Neuronal stem cell (in vitro differentiated cells): ENCODE results near the gene KDM3B.

ENCODE experiments used
- DNase-seq: peaks from one replicate; pipeline ENCODE4 v3.0.0-alpha.2; 2013; ENCODE audit warnings: low spot score
- H2AFZ ChIP-seq: one replicate; pipeline ENCODE4 v1.6.1; 2013; ENCODE audit warnings: mild to moderate bottlenecking, low read length, inconsistent platforms
- H2AK5ac ChIP-seq: 2 replicates; pipeline ENCODE4 v1.6.1; 2013; ENCODE audit warnings: low read depth, mild to moderate bottlenecking, inconsistent platforms, low read length, moderate library complexity, mixed read lengths
- H2BK120ac ChIP-seq: 2 replicates; pipeline ENCODE4 v1.6.1; 2013; ENCODE audit warnings: low read depth, mild to moderate bottlenecking, inconsistent platforms, low read length, moderate library complexity, mixed read lengths
- H2BK12ac ChIP-seq: one replicate; pipeline ENCODE4 v1.6.1; 2013; ENCODE audit warnings: low read length, inconsistent platforms
- H2BK15ac ChIP-seq: 2 replicates; pipeline ENCODE4 v1.6.1; 2013; ENCODE audit warnings: mild to moderate bottlenecking, low read length, inconsistent platforms, mixed read lengths
- H2BK5ac ChIP-seq: one replicate; pipeline ENCODE4 v1.6.1; 2013; ENCODE audit warnings: inconsistent platforms, mild to moderate bottlenecking, low read length, moderate library complexity
- H3K14ac ChIP-seq: one replicate; pipeline ENCODE4 v1.6.1; 2013; ENCODE audit warnings: low read length, inconsistent platforms
- H3K18ac ChIP-seq: 2 replicates; pipeline ENCODE4 v1.6.1; 2013; ENCODE audit warnings: low read length, inconsistent platforms
- H3K23ac ChIP-seq: 2 replicates; pipeline ENCODE4 v1.6.1; 2013; ENCODE audit warnings: low read depth, mild to moderate bottlenecking, mixed read lengths, low read length, inconsistent platforms; ENCODE audit not compliant: poor library complexity
- H3K27ac ChIP-seq: replicated peaks from 3 replicates; pipeline ENCODE4 v1.5.1; 2013; ENCODE audit warnings: low read length, inconsistent platforms
- H3K27me3 ChIP-seq, 3 experiments: 2 replicates each; pipeline ENCODE4 v1.6.1; 2013; ENCODE audit warnings: low read length in 3 of 3, mild to moderate bottlenecking in 2 of 3, inconsistent platforms in 1 of 3, low read depth in 1 of 3, mixed read lengths in 1 of 3, moderate library complexity in 1 of 3; ENCODE audit not compliant: control insufficient read depth in 3 of 3, insufficient read depth in 3 of 3
- H3K36me3 ChIP-seq, 2 donors: replicated peaks in 1 of 2; 2 replicates each; pipeline ENCODE4 v1.6.1; 2013; ENCODE audit warnings: low read length in 2 of 2; ENCODE audit not compliant: control insufficient read depth in 2 of 2, insufficient read depth in 2 of 2
- H3K4ac ChIP-seq: 2 replicates; pipeline ENCODE4 v1.6.1; 2013; ENCODE audit warnings: inconsistent platforms, mild to moderate bottlenecking, low read length, moderate library complexity
- H3K4me1 ChIP-seq, 2 donors: 1 replicate in 1 of 2; 2 replicates in 1 of 2; pipeline ENCODE4 v1.6.1; 2013; ENCODE audit warnings: low read length in 2 of 2, low read depth in 1 of 2; ENCODE audit not compliant: control insufficient read depth in 2 of 2, insufficient read depth in 1 of 2
- H3K4me2 ChIP-seq: one replicate; pipeline ENCODE4 v1.6.1; 2013; ENCODE audit warnings: mild to moderate bottlenecking, low read length, inconsistent platforms; ENCODE audit not compliant: insufficient read depth, poor library complexity, severe bottlenecking
- H3K4me3 ChIP-seq, 2 donors: 2 replicates each; pipeline ENCODE4 v1.5.1; 2013; ENCODE audit warnings: low read length in 2 of 2, mild to moderate bottlenecking in 2 of 2, inconsistent platforms in 1 of 2, moderate library complexity in 1 of 2
- H3K79me1 ChIP-seq: one replicate; pipeline ENCODE4 v1.6.1; 2013; ENCODE audit warnings: low read depth, mild to moderate bottlenecking, inconsistent platforms, low read length, moderate library complexity
- H3K9ac ChIP-seq: one replicate; pipeline ENCODE4 v1.6.1; 2013; ENCODE audit warnings: mild to moderate bottlenecking, low read depth, low read length, inconsistent platforms; ENCODE audit not compliant: poor library complexity
- H3K9me3 ChIP-seq, 2 donors: replicated peaks in 1 of 2; 2 replicates each; pipeline versions ENCODE3 to v1.6.1; 2013; ENCODE audit warnings: low read length in 2 of 2, mild to moderate bottlenecking in 2 of 2, inconsistent platforms in 1 of 2, low read depth in 1 of 2, mixed read lengths in 1 of 2, moderate library complexity in 1 of 2; ENCODE audit not compliant: control insufficient read depth in 2 of 2, insufficient read depth in 1 of 2
- H4K8ac ChIP-seq: one replicate; pipeline ENCODE4 v1.6.1; 2013; ENCODE audit warnings: low read depth, mild to moderate bottlenecking, inconsistent platforms, low read length, moderate library complexity
- H4K91ac ChIP-seq: one replicate; pipeline ENCODE4 v1.6.1; 2013; ENCODE audit warnings: low read length, low read depth, mild to moderate bottlenecking, inconsistent platforms; ENCODE audit not compliant: poor library complexity
- WGBS, 2 donors: extraction: QIAGEN DNeasy Blood & Tissue Kit; methylation state at CpG; one replicate each; pipeline ENCODE4 v1.1.7; 2013; ENCODE audit warnings: missing lambda C conversion rate in 2 of 2, mixed read lengths in 1 of 2; ENCODE audit not compliant: insufficient read length in 2 of 2, insufficient replicate concordance in 1 of 2; ENCODE audit errors: extremely low coverage in 2 of 2; 5-methylcytosine and 5-hydroxymethylcytosine counted together

The KDM3B gene

DNA sequence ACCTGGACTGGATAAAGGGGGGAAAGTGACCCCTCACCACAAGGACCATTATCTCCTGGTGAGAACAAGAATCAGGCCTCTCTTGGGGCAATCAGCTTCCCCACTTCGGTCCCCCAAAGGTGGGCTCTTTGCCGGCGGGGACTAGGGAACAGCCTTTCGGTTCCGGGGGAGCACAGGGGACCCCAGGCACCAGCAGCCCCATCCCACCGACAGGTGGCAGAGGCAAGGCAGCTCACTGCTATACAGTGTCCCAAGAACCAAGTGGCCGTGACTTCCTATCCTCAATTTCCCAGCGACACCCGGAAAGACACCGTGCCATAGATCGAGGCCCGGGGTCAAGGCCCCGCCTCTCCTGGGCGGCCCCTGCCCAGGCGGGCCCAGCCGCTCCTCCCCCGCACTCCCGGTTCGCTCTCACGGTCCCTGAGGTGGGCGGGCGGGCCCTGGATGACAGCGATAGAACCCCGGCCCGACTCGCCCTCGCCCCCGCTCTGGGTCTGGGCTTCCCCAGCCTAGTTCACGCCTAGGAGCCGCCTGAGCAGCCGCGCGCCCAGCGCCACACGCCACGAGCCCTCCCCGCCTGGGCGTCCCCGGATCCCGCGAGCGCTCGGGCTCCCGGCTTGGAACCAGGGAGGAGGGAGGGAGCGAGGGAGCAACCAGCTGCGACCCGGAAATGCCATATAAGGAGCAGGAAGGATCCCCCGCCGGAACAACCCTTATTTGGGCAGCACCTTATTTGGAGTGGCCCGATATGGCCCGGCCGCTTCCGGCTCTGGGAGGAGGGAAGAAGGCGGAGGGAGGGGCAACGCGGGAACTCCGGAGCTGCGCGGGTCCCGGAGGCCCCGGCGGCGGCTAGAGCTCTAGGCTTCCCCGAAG lies 112.1 kb downstream of the KDM3B start:
- WGBS, 2 donors: no CpG with 5 or more reads among the region's 64 CpGs
- Histone ChIP-seq H3K4me2 (peak overlapping the region; percentile 93), H3K14ac (peak overlapping the region; percentile 91)

GRCh38 chr5:138465261-138466124 lies 113.0 kb downstream of the KDM3B start, which contains the start of gene EGR1:
Gene EGR1, plus strand, starts transcription at chr5:138465479. Its CDS starts 283 bp downstream, at chr5:138465762.
- H3K23ac ChIP-seq: peak within 1 kb of the TSS; percentile 94

More for the DNA sequence above, 112.1 kb downstream of the KDM3B start:
- peak overlapping the region; percentile 100 for H3K18ac ChIP-seq
- peak overlapping the region; percentile 89 to 95 for H3K4me3 ChIP-seq
- H2BK120ac ChIP-seq: no peak overlapping the region
- H3K9ac ChIP-seq: peak overlapping the region; percentile 97
- H3K9me3 ChIP-seq: no peaks in the 10 kb centered on the region
- peak overlapping the region; percentile 81 for H4K91ac ChIP-seq
- H2BK5ac ChIP-seq: peak overlapping the region; percentile 96
- no peak overlapping the region for H2AK5ac ChIP-seq
- H3K36me3 ChIP-seq: peaks cover 15 to 31% of the 10 kb centered on the region in 2 donors
- peak overlapping the region; percentile 6 for H2BK12ac ChIP-seq
- peak overlapping the region; percentile 87 for H3K27ac ChIP-seq
- no peak overlapping the region for H3K4ac ChIP-seq
- H3K4me1 ChIP-seq: peaks cover 15 to 30% of the 10 kb centered on the region in 2 donors
- H4K8ac ChIP-seq: no peak overlapping the region
- peaks cover 13% of the 10 kb centered on the region for H3K79me1 ChIP-seq
- H2BK15ac ChIP-seq: peak overlapping the region; percentile 93
- H2AFZ ChIP-seq: peak overlapping the region; percentile 100
- peak; percentile 100 for DNase-seq
- H3K23ac ChIP-seq: peak overlapping the region; percentile 94
- H3K27me3 ChIP-seq: peaks cover 0 to 17% (median 2%) of the 10 kb centered on the region in 3 experiments

DNA sequence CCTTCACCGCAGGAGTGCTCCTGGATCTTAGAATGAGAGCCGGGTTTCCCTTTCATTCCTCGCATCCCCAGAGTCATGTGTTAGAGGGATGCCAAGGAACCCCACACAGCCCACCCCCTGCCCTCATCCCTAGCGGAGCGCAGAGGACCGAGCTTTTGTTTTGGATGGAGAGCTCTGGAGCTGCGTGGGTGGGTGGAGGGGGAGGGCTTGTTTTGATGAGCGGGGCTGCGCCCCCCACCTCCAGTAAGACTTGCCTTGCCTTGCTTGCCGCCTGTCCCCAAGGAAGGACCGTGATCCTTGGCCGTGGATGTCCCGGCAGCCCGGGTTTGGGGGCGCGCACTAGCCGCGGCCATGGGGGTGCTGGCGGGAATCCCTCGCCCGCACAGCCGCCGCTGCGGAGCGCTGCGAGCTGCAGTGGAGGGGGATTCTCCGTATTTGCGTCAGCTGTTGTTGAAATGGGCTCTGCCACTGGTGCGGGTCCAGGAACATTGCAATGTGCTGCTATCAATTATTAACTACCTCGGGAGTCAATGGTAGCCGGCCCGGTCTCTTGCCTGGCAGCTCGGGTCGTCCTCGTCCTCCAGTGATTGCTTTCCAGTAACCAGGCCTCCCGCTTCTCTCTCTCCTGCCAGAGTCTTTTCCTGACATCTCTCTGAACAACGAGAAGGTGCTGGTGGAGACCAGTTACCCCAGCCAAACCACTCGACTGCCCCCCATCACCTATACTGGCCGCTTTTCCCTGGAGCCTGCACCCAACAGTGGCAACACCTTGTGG lies 113.8 kb downstream of the KDM3B start:
- no peak for DNase-seq
- no CpG with 5 or more reads among the region's 39 CpGs for WGBS, 2 donors
- Histone ChIP-seq H3K36me3 (peaks cover 15 to 31% of the 10 kb centered on the region in 2 donors), H3K9ac (peak overlapping the region; percentile 96), H3K4ac (no peak overlapping the region), H3K9me3 (no peaks in the 10 kb centered on the region), H3K18ac (no peak overlapping the region), H3K4me1 (peaks cover 15 to 30% of the 10 kb centered on the region in 2 donors), H3K4me3 (peak overlapping the region; percentile 89 to 95), H3K14ac (no peak overlapping the region), H2BK15ac (no peak overlapping the region), H3K79me1 (peaks cover 13% of the 10 kb centered on the region), H2BK12ac (no peak overlapping the region), H2BK5ac (no peak overlapping the region), H2AFZ (peak overlapping the region; percentile 100), H3K4me2 (peak overlapping the region; percentile 99), H3K27ac (no peak overlapping the region), H2BK120ac (no peak overlapping the region), H3K23ac (peak overlapping the region; percentile 76), H2AK5ac (no peak overlapping the region), H4K91ac (no peak overlapping the region), H4K8ac (no peak overlapping the region), H3K27me3 (peaks cover 0 to 17% (median 2%) of the 10 kb centered on the region in 3 experiments)

More at GRCh38 chr5:138465261-138466124, 113.0 kb downstream of the KDM3B start, which contains the start of gene EGR1:
- Histone ChIP-seq H3K14ac (peak within 1 kb of the TSS; percentile 91), H3K27ac (peak within 1 kb of the TSS; percentile 87), H2BK120ac (no peak within 1 kb of the TSS), H4K8ac (no peak within 1 kb of the TSS), H3K4ac (no peak within 1 kb of the TSS), H2AFZ (peak within 1 kb of the TSS; percentile 100), H3K9ac (peak within 1 kb of the TSS; percentile 97), H2BK12ac (peak within 1 kb of the TSS; percentile 6), H3K9me3 (no peaks in the 10 kb centered on the region), H3K79me1 (peaks cover 13% of the 10 kb centered on the region), H2BK15ac (peak within 1 kb of the TSS; percentile 93), H4K91ac (peak within 1 kb of the TSS; percentile 81), H2BK5ac (peak within 1 kb of the TSS; percentile 96), H3K4me1 (peaks cover 15 to 30% of the 10 kb centered on the region in 2 donors), H3K27me3 (peaks cover 0 to 17% (median 2%) of the 10 kb centered on the region in 3 experiments), H3K4me3 (peak within 1 kb of the TSS; percentile 89 to 95), H3K18ac (peak within 1 kb of the TSS; percentile 100), H3K4me2 (peak within 1 kb of the TSS; percentile 99), H2AK5ac (no peak within 1 kb of the TSS), H3K36me3 (peaks cover 15 to 31% of the 10 kb centered on the region in 2 donors)
- peak; percentile 97 for DNase-seq
- no CpG with 5 or more reads among the region's 85 CpGs for whole genome bisulfite sequencing, 2 donors
